GM19035 (cell line): Measurements from ENCODE around the gene SIK3.
"Not testable (repeated sequence)": the region's sequence is repeated elsewhere in the genome, so short reads cannot be mapped to it uniquely, and the experiment has no call there.

Experiments used
- ATAC-seq: cut with Tn5 transposase; IDR thresholded peaks from one replicate; pipeline ENCODE4 v1.9.1; 2021; ENCODE audit not compliant: unreplicated experiment

The SIK3 gene

DNA sequence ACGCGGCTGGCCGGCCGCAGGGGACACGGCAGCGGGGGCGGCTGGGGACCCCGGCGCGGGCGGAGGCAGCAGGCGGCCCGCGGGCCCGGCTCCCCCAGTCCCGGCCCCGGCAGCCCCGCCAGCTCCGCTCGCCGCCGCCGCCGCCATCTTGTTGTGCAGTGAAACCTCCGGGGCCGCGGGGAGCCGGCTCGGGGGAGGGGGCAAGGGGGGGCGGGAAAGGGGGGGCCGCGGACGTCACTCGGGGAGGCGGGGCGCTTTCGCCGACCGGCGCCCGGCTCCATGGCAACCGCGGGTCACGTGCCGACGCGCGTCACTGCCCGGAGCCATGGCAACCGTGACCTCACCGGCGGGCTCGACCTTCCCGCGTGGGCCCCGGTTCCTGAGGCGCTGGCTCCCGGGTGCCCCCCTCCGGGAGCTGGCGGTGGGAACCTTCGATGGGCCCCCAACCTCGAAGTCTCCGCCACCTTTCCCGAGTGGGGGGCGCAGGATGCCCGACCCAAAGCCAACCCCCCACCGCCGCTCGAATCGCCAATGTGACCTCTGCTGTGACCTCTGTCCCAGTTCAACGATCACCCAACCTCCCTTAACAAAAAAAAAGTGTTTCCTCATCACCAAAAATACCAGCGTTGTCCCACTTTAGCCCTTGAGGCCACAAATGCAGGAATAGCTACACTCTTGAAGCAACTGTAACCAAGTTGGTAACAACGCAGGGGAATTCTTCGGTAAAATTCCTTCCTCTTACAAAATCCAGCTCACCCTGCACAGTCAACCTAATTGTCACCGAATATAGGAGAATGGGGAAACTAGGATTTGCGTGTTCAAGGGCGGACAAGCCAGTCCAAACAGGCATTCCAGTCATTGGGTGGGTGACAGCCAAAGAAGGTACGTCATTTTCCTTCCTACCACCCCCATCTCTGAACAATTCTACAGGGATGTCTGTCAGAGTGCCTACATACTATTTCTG is at the start of gene SIK3:
SIK3 (minus strand) TSS at position 160 of the 964 bp plus-strand sequence; CDS start at position 147, 13 bp downstream.
- ATAC-seq = peak; percentile 76

DNA sequence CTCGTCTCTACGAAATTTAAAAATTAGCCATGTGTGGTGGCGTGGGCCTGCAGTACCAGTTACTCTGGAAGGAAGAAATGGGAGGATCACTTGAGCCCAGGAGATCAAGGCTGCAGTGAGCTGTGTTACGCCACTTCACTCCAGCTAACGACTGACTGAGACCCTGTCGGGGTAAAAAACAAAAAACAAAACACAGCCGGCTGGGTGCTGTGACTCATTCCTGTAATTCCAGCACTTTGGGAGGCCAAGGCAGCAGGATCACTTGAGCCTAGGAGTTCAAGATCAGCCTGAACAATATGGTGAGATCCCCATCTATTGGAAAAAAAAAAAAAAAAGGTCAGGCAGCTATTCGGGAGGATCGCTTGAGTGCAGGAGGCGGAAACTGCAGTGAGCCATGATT is 48.3 kb upstream of the SIK3 start:
- ATAC-seq = no peak

DNA sequence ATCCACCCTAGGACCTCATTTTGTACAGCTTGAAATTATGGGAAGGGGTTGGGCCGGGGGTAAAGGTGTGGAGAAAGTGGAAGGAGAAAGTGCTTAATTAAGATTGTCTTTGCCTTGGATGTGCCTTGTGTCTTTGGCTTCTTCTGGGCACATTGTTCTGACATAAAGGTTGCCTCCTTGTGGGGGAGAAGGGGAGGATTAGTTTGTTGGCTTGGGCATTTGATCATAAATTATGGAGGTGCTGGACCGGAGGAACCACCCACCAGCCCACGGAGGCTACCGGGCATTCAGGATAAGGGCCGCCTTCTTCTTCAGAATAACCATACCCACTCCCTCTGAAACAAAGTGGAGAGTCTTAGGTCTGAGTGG is 47.1 kb upstream of the SIK3 start:
- ATAC-seq = no peak

DNA sequence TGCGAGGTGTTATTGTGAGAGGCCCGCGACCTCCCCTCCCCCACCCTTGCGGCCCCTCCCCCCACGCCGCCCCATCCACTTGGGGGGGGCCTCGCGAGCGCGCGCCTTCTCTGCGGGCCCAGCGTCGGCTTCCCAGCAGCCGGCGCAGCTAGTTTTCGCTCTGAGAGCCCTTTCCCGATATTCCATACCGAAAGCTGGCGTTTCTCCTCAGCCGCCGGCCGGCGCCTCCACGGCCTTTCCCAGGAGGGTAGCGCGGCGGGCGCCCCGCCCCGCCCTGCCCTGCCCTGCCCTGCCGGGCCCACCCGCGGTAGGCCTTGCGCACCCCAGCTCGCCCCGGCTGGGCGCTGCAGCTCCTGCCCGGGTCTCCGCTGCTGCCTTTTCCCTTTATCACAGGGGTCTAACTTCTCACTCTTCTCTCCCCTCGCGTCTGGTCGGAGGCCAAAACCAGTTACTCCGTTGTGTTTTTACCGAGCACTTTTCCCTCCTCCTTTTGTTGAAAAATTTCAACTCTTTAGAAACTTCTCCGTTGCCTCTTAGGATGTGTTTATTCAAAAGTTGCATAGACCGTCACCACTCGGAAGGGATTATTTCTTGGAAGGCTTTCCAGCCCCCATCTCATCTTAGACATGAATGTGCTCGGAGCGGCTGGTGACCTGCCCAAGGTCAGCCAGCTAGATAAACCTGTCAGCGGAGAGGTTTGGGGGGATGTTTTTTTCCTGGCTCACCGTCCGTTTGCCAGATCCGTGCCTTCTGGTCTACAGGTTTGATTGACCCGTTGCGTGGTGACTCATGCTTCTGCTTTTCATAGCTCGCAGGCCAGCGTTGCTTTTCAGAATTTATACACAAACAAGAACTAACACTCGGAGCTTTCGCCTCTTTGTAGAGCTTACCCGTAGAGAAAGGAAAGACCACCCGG is 46.5 kb upstream of the SIK3 start:
- peak; percentile 41 for ATAC-seq

DNA sequence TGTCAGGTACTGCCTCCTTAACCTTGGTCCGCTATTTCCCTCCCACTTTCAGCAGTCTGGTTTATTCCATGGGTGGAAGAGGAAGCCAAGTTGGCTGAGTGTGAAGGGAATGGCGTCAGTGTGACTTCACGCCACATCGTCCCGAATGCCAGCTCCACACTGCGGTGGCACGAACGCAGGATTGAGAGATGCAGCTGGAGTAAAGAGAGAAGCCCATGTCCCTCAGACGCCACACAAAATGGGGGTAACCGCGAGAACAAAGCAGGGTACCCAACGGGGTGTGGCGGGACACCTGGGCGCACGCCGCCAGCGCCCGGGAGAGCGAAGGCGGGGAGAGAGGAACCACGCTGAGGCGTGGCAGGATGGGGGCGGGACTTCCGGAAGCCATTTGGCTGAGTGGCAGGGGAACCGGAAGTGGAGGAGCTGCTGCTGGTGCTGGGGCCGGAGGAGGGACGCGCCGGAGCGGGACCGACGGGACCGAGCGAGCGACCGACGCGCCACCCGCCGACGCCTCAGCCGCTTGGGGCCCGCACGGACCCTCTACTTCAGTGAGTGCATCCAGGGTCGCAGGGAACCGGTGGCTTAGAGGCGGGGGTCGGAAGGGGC is 45.7 kb upstream of the SIK3 start, which contains the start of gene PAFAH1B2:
PAFAH1B2 (plus strand) TSS at position 417 of the 606 bp plus-strand sequence. CDS start 8,161 bp downstream, outside the sequence.
- ATAC-seq = peak; percentile 98

DNA sequence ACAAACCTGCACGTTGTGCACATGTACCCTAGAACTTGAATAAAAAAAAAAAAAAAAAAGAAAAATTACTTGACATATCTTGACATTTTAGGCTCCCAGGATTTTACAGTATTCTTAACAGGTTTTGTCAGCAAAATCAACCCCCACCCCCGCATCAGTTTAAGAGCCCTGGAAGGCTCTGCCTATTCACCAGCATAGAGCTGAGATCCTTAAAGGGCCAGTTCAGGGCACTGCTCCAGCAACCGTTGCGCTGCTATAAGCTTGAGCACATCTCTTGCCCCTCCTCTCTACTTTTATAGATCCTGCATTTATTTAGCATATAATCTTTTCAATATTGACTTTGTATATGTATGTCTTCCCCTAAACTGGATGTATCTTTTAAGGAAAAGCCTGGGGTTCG is 45.2 kb upstream of the SIK3 start:
- peak; percentile 22 for ATAC-seq

DNA sequence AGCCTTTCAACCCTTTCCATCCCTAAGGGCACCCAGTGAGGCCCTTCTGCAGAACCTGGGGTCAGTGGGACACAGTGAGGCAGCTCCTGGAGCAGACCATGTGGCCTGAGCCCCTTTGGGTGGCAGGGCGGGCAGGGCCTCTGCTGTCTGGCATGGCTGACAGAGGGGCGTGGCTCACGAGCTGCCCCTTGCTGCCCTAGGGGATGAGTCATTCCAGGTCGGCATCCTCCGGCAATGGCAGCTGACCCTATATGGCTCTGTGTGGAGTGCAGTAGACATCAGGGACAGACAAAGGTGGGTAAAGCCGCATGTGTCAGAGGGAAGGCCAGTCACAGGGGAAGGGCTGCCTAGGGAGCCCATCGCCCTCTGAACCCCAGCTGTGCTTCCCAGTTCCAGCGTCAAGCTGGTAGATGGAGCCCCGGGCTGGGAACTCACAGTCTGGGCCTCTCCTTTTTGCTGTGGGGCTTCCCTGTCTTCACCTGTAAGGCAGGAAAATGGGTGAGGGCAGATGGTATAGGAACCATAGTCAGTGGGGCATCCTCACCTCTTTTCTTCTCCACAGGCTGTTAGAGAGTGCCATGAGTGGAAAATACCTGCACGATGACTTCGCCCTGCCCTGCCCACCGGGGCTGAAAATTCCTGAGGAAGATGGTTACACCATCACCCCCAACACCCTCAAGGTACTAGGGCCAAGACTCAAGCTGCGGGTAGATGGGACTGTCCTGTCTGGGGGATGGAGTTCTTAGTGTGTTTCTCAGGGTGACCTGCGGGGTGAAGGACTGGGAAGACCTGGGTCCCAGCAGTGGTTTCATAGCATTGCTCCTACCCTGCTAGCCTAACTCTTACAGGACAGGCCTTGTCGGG is 39.2 kb upstream of the SIK3 start:
- not testable (repeated sequence) for ATAC-seq

DNA sequence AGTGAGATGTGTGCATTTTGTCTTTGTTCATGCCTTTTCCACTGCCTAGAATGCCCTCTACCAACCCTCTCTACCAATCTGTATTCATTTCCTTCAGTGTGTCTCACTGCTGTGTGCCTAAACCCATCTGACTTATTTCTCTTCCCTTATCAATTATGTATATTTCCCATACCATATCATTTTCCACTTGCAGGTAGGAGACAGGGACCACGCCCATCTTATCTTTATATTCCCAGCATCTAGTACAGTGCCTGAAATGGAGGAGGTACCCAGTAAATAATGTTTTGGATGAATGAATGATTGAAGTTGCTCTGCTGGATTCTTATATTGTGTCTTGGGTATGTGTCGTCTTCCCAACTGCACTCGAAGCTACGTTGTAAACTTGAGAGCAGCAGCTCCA is 36.8 kb upstream of the SIK3 start:
- not testable (repeated sequence) for ATAC-seq

DNA sequence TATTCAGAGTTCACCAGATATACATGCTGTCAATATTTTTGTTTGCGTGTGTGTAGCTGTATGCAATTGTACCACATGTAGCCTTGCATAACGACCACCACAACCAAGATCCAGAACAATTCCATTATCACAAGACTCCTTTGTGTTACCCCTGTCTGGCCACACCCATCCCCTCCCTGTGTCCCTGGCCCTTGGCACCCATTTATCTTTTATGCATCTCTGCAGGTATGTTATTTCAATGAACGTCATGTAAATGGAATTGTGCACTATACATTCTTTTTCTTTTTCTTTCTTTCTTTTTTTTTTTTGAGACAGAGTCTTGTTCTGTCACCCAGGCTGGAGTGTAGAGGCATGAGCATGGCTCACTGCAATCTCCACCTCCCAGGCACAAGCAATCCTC is 36.2 kb upstream of the SIK3 start:
- no peak for ATAC-seq

DNA sequence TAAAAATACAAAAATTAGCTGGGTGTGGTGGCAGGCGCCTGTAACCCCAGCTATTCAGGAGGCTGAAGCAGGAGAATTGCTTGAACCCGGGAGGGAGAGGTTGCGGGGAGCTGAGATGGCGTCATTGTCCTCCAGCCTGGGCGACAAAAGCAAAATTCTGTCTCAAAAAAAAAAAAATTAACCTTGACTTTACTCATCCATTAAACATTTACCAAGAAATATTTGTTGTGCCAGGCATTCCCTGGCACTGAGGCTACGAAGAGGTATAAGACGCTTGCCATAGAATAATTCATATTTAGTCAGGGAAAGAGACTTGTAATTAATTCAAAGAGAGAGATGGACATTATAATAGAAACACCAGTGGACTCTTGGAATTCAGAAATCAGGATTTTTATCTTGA is 32.7 kb upstream of the SIK3 start:
- ATAC-seq = no peak

DNA sequence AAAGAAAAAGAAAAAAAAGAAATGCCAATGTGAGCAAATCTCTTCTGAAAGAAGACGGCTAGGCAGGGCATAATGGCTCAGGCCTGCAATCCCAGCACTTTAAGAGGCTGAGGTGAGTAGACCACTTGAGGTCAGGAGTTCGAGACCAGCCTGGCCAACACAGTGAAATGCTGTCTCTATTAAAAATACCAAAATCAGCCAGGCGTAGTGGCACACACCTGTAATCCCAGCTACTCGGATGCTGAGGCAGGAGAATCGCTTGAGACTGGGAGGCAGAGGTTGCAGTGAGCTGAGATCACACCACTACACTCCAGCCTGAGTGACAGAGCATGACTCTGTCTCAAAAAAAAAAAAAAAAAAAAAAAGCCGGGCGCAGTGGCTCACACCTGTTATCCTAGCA is 32.2 kb upstream of the SIK3 start:
- not testable (repeated sequence) for ATAC-seq

DNA sequence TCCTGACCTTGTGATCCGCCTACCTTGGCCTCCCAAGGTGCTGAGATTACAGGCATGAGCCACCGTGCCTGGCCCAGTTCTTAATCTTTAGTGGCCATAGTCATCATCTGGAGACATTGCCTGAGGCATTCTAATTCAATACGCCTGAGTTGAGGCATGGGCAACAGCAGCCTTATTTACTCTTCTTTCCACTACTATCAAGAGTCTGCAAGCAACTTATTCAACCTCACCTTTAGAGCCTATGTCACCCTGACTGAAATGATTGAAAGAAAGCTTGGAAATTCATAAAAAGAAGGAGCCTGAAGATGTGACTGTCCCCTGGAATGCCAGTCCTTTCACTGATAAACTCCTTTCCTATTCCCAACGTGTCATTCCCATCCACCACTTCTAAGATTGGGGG is 30.1 kb upstream of the SIK3 start:
- no peak for ATAC-seq

DNA sequence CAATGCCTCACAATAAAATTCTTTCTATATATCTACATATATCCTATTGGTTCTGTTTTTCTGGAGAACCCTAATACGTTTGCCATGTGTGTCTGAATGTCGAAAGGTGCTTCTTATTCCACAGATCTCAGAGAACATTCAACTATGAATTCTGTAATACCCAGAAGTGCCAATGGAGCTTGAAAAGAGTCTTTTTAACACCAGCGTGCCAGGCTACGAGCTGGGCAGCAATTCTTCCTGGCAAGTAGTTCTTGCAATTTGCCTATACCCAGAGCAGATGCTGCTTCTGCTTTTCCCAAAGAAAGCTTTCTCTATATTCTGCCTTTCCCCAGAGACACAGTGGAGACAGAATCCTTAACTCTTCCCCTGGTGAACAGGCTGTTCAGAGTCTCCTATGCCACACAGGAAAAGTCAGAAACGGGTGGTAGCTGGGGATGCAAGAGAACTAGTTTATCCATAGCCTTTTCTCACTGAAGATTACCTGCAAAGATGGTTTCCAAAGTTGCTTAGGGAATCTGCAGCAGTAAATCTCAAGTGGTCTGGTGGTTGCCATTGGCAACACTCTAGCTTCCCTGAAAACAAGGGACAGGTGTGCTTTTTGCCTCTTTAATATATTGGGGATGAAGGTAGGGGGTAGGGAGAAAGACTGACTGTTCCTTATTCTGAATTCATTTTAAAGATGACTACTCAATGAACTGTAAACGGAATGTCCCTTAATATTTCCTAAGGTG is 29.1 kb upstream of the SIK3 start:
- no peak for ATAC-seq

DNA sequence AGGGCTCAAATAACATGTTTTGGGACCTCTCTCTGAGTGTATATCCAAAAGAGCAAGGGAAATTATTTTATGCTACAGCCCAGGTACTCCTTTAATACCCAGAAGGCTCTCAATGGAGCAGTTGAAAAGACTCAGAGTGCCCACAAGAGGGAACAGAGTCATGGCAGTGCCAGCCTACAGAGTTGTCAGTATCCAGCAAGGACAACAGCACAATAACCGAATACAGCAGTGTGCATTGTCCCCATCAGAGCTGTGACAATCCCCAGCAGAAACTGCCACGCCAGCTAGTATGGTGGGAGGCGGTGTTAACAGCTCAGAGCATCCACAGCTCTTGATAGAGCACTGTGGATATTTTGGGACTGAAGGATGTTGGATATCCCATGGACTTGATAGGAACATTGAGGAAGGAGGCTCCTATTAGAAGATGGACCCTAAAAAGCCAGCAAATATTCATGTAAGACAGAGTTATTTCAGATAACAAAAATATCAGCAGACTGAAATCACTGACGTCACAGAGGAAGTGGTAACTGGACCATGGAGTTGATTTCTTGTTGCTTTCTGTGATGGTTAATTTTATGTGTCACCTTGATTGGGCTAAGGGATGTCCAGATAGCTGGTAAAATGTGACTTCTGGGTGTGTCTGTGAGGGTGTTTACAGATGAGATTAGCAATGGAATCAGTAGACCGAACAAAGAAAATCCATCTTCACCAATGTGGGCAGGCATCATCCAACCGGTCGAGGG is 28.2 kb upstream of the SIK3 start:
- ATAC-seq = no peak

DNA sequence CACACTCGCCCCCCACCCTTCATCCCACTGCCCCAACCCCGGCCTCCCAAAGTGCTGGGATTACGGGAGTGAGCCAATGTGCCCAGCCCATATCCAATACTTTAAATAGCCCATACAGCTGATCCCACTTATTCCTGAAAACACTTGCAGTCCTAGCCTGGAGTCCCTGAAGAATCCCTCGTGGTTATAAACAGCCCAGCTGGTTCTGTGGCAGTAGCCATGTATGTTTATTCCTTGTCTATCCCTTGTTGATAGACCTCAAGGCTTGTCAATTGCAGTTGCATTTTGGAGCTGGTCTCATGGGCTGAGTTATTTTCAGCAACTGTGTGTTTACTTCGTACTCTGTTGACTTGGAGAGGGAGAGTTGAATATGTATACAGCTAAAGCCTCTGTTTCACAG is 24.3 kb upstream of the SIK3 start:
- no peak for ATAC-seq

DNA sequence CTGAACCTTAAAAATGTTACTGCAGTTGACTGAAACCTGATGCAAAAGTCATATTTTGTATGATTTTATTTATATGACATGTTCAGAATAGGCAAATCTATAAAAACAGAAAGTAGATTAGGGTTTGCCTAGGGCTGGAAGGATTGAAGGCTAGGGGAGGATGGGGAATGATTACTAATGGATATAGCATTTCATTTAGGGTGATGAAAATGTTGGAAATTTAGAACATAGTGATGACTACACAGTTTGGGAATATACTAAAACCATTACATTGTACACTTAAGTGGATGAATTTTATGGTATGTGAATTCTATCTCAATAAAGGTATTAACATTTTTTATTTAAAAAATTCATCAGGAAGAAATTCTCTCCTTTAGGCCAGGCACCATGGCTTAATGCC is 22.9 kb upstream of the SIK3 start:
- ATAC-seq = no peak

DNA sequence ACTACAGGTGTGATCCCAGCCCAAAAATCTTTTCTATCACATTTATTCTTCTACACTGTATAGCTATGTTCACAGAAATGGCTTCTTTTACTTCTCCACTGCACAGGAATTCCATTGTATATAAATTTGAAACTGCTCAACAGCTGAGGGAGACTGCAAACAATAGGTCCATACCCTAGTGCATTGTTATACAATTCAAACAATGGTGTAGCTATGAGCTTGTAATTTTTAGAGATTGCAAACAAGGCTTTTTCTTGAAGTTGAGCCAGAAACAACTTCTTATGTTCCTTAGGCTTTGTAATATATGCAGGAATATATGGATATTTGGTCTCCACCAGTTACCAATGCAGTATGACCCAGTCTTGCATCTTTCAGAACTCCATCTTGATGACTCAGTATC is 19.5 kb upstream of the SIK3 start:
- ATAC-seq = no peak

DNA sequence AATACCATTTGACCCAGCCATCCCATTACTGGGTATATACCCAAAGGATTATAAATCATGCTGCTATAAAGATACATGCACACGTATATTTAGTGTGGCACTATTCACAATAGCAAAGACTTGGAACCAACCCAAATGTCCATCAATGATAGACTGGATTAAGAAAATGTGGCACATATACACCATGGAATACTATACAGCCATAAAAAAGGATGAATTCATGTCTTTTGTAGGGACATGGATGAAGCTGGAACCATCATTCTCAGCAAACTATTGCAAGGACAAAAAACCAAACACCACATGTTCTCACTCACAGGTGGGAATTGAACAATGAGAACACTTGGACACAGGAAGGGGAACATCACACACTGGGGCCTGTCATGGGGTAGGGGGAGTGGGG is 14.7 kb upstream of the SIK3 start:
- ATAC-seq = not testable (repeated sequence)

DNA sequence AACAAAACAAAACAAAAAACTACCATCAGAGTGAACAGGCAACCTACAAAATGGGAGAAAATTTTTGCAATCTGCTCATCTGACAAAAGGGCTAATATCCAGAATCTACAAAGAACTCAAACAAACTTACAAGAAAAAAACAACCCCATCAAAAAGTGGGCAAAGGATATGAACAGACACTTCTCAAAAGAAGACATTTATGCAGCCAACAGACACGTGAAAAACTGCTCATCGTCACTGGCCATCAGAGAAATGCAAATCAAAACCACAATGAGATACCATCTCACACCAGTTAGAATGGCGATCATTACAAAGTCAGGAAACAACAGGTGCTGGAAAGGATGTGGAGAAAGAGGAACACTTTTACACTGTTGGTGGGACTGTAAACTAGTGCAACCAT is 14.3 kb upstream of the SIK3 start:
- ATAC-seq = not testable (repeated sequence)
